ENCODE results near the gene GPR39.

GPR39 gene

GRCh38 chr2:132567682-132568081, 151.1 kb downstream of the GPR39 start:
- no peak for DNase-seq

DNA sequence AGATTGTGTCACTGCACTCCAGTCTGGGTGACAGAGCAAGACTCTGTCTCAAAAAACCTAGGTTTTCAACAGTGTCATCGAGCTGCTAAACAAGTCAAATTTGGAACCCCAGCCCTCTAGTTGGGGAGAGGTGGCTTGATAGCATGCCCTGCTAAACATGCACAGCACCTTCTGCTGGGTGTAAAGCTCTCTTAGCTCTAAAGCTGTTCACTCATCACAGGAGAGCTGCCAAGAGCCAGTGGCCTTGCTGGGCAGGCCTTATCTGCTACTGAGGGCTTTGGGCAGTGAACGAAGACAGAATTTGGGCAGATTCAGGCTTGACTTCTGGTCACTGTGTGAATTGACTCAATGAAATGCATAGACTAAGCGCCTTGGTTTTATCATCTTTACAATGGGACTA, 152.1 kb downstream of the GPR39 start:
- no peak for DNase-seq

- DNase-seq, result no peak
Observed at GRCh38 chr2:132573444-132574007, 156.9 kb downstream of the GPR39 start.

GRCh38 chr2:132577686-132578085, 161.1 kb downstream of the GPR39 start:
- DNase-seq, result no peak

GRCh38 chr2:132581591-132581990, 165.0 kb downstream of the GPR39 start:
- DNase-seq, result no peak

DNA sequence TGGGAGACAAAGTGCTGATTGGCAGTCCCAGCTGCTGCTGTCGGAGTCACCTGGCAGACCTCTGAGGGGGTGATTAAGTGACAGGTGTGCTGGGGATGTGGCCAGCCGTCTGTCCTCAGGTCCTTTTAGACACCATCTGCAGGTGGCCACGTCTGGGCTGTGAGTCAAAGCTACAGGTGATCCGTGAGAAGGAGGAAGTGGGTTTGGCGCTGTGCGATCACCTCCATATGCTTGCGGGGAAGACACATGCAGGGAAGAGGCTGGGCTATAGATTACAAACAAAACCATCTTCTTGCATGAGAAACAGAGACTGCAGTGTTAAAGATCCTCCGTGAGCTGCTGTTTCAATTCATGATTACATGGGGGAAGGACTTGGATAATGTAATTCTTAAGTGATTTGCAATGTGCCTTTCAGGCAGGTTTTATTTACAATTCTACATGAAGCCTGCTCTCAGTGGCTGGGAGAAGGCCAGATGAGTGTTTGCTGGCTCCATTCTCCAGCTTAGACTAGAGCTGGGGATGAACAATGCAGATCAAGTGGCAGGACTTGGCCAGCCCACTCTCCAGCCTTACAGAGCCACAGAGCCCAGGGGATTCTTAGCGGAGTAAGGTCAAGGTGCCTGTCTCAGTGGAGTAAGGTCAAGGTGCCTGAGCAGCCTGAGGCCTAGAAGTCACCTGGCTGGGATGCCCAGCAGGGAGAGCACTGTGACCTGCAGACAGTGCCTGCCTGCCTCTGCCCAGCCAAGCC, 165.6 kb downstream of the GPR39 start:
- no peak for DNase-seq

GRCh38 chr2:132583666-132584360, 167.2 kb downstream of the GPR39 start:
- DNase-seq, result peak in 1 of 14 donors; percentile 7

DNA sequence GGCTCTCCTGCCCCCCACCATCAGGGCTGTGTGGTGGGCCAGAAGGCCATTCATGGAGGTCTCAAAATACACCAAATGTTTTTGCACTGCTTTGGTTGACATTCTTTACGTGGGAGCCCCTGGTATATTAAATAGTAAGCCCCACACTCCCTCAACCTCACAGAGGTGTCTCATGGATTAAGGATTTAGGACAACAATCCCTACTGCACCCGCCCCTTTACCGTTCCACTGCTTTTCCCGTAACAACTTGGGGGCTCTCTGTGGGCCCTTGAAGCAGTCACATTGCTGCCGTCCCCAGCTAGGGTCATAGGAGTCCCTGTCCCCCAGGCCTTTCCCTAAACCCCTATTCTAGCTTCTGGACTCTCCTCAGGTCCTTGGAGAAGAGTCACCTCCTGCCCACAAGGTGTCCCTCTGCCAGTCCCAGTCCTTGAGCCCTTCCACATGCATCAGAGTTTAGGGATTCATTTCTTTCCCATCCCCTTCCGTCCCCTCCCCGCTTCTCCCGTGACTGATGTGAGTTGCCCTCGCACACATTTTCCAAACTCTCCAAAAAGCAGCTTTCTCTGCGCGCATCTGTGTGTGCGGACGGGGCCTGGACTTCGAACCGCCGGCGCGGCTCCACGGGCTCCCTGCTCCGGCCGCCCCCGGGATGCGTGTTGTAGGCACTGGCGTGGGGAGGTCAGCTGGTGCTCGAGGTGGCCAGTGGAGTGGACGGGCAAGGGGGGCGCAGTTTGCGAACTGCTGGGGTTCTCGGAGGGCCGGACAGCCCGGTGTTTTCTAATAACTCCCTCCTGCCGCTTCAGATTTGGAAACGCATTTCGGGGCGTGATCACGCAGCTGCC, 168.6 kb downstream of the GPR39 start:
- no peak for DNase-seq

- DNase-seq, result no peak
Observed at GRCh38 chr2:132586101-132586511, 169.5 kb downstream of the GPR39 start.

GRCh38 chr2:132586835-132587234, 170.2 kb downstream of the GPR39 start:
- no peak for DNase-seq

DNA sequence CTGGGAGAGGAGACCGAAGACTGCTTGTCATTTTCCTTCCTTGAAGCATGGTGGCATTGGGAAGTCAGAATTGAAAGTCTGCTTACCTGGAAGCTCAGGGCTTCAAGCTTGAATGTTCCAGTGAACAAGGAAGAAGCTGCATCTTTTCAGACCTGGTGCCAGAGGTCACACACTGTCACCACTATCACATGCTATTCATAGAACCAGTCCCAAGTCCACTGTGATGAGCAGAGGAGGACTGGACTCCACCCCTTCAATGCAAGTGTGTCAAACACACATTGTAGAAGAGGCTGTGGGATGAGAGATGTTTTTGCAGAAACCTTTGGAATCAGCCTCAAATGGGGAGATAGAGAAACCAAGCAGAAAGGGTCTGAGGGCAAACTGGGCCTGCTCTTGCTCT, 172.0 kb downstream of the GPR39 start:
- DNase-seq, result no peak

DNA sequence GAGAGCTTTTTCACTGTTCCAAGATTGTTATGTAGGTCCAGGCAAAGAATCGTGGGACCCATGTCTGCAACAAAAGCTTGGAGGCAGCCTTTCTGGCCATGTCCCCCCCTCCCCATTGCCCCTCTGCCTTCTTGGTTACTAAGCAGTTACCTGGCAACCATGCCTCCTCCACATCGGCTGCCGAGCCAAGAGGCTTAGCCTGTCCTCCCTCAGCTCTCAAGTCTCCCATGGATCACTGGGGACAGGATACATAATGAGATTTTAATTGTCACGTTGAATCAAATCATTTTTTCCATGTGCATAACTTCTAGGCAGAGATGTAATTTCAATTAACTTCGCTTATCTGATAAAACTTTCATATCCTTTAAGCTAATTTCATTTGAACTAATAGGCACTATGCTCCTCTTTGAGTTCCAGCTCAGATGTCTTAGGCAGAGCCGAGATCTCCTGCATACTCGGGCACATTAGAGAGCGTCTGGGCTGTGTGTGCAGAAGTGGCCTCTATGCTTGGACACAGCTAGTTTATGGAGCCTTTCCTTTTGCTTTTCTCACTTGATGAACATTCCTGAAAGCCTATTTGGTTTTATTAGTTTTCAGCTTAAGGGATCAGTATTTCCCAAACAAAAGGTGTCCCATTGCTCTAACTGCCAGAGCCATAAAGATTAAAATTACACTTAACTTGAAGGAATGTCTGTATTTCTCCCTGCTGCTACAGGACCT, 172.7 kb downstream of the GPR39 start:
- DNase-seq, result peak in 2 of 14 donors; percentile 18 to 38

- DNase-seq, result no peak
Observed at GRCh38 chr2:132589966-132590365, 173.4 kb downstream of the GPR39 start.

GRCh38 chr2:132593171-132593570, 176.6 kb downstream of the GPR39 start:
- DNase-seq, result no peak

GRCh38 chr2:132595186-132595585, 178.6 kb downstream of the GPR39 start:
- no peak for DNase-seq

DNA sequence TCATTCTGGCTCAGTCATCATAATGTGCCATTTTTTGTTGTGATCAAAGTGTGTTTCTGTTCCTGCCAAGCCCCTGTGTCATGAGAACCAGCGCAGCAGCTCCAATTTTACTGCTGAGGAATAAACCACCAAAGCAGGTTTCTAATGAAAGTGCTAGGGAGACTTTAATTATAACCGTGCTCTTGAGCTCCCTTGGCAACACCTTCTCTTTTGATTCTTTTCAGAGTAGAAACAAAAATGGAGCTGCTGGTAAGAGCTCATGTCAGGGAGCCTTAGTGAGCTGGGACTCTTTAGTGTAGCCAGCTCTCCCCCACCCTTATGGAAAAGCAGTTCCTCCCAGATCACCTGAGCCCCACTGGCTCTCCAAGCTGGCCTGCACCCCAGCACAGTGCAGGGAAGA, 179.1 kb downstream of the GPR39 start:
- DNase-seq, result peak in 1 of 14 donors; percentile 15

DNA sequence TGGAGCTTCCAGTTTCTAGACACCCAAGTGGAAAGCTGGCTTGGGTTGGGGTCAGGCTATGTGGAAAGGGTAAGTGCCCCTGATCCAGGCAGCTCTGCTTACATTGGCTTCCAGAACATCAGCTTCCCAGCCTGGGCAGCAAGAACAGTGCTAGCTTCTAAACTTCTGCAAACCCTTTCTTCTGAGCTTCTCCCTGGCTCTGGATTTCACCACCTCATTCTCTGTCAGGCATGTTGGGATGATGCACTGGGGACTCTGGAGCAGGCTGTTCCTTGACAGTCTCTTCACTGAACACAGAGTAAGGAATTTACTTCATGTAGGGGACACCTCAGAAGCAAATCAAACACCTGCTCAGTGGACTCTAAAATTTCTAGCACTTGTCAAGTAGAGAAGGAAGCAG, 180.6 kb downstream of the GPR39 start:
- DNase-seq, result no peak

DNA sequence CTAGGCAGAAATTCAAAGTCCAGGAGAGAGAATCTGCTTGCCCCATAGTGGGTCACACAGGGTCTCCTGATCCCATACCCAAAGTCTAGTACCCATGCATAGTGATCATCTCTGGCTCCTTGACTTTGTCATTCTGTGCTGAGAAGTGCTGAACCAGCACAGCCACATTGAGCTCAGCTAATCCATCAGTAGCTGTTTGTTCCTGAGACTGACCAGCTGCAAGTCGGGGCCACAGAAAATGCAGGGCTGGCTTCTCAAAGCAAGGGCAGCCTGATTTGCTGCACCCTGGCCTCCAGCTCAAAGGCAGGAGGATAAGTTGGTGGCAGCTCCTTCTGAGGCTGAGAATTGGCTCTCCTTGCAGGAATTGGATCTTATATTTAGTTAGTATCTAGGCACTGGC, 181.2 kb downstream of the GPR39 start:
- DNase-seq, result no peak

- DNase-seq, result no peak
Observed at GRCh38 chr2:132598536-132598935, 181.9 kb downstream of the GPR39 start.

DNA sequence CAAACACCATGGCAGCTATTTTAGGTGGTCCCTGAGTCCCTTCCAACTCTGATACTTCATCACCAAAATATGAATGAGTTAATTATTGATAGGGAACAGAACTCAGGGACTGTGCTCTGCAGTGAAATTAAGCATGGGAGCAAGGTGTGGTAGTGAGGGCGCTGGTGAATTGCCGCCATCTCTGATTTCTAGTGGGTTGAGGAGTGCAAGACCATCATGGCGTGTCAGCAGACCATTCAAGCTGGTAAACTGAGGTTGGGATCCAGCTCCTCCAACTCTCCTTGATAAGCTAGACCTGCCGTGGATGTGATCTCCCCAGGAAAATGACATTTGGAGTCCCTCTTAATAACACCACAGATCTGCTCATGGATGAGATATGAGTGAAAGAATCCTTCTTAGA, 183.0 kb downstream of the GPR39 start:
- DNase-seq, result no peak

DNA sequence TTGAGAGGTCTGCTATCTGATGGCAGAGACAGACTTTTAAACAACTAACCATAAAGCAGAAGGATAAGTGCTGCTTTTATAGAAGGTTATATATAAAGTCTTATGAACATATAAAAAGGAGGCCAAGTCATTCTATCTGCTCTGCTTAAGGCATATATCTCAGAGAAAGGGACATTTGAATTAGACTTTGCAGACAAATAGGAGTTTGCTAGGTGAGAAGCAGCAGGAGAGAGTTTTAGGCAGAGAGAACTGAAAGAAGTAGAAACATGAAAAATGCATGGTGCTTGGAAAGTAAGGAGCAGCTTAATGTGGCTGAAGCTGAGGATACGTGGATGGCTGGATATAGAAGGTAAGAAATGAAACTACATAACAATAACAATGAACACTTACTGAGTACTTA, 188.0 kb downstream of the GPR39 start:
- DNase-seq, result no peak
